ENCODE results near the gene LSM12. TPM values are rescaled to one million over a fixed set of nuclear protein-coding genes. Genes with fewer than 3 reads are reported as not detected.
A peak's percentile ranks its signal among the peaks of the same experiment; 100 is the strongest.
"Not testable (repeated sequence)": the region's sequence is repeated elsewhere in the genome, so short reads cannot be mapped to it uniquely, and the experiment has no call there.

The LSM12 gene
- total and polyA plus RNA-seq, 7 donors = 39.6 to 65.9 (median 47.9) TPM

- Histone ChIP-seq H3K36me3 (ENCODE audit: insufficient read depth in 1 of 2, low read depth in 1 of 2) (no peaks in the 10 kb centered on the region), H3K4me3 (no peak overlapping the region), H3K27ac (no peak overlapping the region), H3K27me3 (ENCODE audit: insufficient read depth in 3 of 3, low read length in 2 of 3) (peaks cover 0 to 35% (median 5%) of the 10 kb centered on the region in 3 donors), H3K4me1 (peaks cover 6% of the 10 kb centered on the region), H3K9me3 (no peaks in the 10 kb centered on the region)
- ATAC-seq (no peak), DNase-seq (no peak)
- intact Hi-C loops (cut with DNase I) = no loop called here
- no peak for TF ChIP-seq CTCF (IDR thresholded peaks at IDR 0.05)
- WGBS, 3 donors = 79 to 83% (median 80%) methylated on average over 4 of the region's 4 CpGs
Observed at GRCh38 chr17:43999024-43999423, 67.4 kb downstream of the LSM12 start.

GRCh38 chr17:43998552-43998951, 67.9 kb downstream of the LSM12 start:
- H3K36me3 ChIP-seq (ENCODE audit: insufficient read depth in 1 of 2, low read depth in 1 of 2) = no peaks in the 10 kb centered on the region
- H3K27ac ChIP-seq = no peak overlapping the region
- WGBS, 3 donors = 67 to 77% (median 77%) methylated on average over 3 of the region's 3 CpGs
- intact Hi-C loops (cut with DNase I) = no loop called here
- peaks cover 6% of the 10 kb centered on the region for H3K4me1 ChIP-seq
- peaks cover 0 to 33% (median 4%) of the 10 kb centered on the region in 3 donors for H3K27me3 ChIP-seq (ENCODE audit: insufficient read depth in 3 of 3, low read length in 2 of 3)
- ATAC-seq = no peak
- no peak for DNase-seq
- H3K4me3 ChIP-seq = no peak overlapping the region
- no peak for TF ChIP-seq CTCF (IDR thresholded peaks at IDR 0.05)
- H3K9me3 ChIP-seq = no peaks in the 10 kb centered on the region

GRCh38 chr17:43997180-43997579, 69.3 kb downstream of the LSM12 start:
- intact Hi-C loops (cut with DNase I) = not testable (repeated sequence)
- H3K27me3 ChIP-seq (ENCODE audit: insufficient read depth in 3 of 3, low read length in 2 of 3) = peaks cover 0 to 30% (median 2%) of the 10 kb centered on the region in 3 donors

DNA sequence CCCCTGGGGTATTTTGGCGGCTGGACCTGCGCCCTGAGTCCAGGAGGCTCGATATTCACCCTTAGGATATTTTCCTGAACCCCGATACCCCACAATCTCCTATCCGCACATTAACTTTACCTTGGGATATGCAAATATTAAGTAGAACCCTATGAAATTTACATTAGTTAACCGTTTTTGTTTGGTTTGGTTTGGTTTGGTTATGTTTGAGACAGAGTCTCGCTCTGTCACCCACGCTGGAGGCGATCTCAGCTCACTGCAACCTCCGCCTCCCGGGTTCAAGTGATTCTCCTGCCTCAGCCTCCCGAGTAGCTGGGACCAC, 71.4 kb downstream of the LSM12 start:
- intact Hi-C loops (cut with DNase I) = loop anchor here in 1 of 2 donors (1.0 kb wide), 1 partner anchor 118 kb away; no protein-coding TSS in a partner anchor
- peaks cover 0 to 23% (median 2%) of the 10 kb centered on the region in 3 donors for H3K27me3 ChIP-seq (ENCODE audit: insufficient read depth in 3 of 3, low read length in 2 of 3)
- H3K36me3 ChIP-seq (ENCODE audit: insufficient read depth in 1 of 2, low read depth in 1 of 2) = no peaks in the 10 kb centered on the region
- H3K9me3 ChIP-seq = no peaks in the 10 kb centered on the region
- H3K4me3 ChIP-seq = peak overlapping the region; percentile 52
- H3K4me1 ChIP-seq = peaks cover 6% of the 10 kb centered on the region
- no peak for TF ChIP-seq CTCF (IDR thresholded peaks at IDR 0.05)
- 21 to 26% (median 22%) methylated on average over 12 of the region's 12 CpGs for WGBS, 3 donors
- no peak overlapping the region for H3K27ac ChIP-seq
- no peak for ATAC-seq
- DNase-seq = no peak

More at GRCh38 chr17:43997180-43997579, 69.3 kb downstream of the LSM12 start:
- H3K27ac ChIP-seq; H3K36me3 ChIP-seq (ENCODE audit: insufficient read depth in 1 of 2, low read depth in 1 of 2); ATAC-seq; H3K4me1 ChIP-seq; H3K4me3 ChIP-seq; DNase-seq; H3K9me3 ChIP-seq: not testable (repeated sequence)
- WGBS, 3 donors = 86 to 92% (median 89%) methylated on average over 5 of the region's 5 CpGs

DNA sequence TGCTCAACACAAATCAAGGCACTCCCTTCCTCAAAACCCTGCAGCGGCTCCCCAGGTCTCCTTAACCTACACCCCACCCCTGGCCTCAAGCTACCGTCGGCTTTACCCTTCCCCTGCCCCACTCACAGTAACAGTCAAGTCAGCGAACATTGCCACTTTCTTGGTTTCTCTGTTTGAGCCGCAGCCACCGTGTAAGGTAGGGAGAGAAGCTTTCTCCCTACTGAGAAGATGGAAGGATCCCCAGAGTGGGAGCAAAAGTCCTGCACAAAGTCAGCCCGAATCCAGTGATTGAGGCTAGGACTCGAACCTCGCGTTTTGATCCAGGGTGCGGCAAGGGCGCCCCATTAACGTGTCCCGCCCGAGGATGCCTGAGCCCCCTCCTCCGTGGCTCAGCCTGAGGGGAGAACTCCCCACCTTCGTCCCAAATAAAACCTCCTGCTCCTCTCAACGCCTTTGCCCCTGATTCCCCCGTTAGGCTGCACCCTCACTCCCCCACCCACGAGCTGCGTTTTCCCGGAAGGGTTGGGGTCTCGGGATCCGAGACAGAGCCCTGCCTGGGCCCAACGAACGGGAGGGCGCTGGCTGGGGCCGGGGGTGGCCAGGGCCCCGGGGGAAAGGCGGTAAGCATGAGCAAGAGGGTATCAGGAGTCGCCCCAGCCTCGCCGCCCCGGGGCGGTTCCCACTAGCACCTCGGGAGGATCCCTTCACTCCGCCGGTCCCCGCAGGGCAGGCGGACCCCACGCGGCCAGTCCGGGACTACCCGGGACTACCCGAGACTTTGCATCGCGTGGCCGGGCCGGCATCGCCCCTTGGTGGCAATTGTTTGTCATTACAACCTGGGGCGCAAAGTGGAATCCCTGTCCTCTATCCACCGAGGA, 72.0 kb downstream of the LSM12 start:
- WGBS, 3 donors = 8 to 11% (median 9%) methylated on average over 48 to 52 of the region's 52 CpGs
- H3K36me3 ChIP-seq (ENCODE audit: insufficient read depth in 1 of 2, low read depth in 1 of 2) = no peaks in the 10 kb centered on the region
- TF ChIP-seq CTCF (IDR thresholded peaks at IDR 0.05) = peak; percentile 91
- H3K4me3 ChIP-seq = peak overlapping the region; percentile 52
- peaks cover 0 to 23% (median 2%) of the 10 kb centered on the region in 3 donors for H3K27me3 ChIP-seq (ENCODE audit: insufficient read depth in 3 of 3, low read length in 2 of 3)
- H3K27ac ChIP-seq = no peak overlapping the region
- no peaks in the 10 kb centered on the region for H3K9me3 ChIP-seq
- peaks cover 6% of the 10 kb centered on the region for H3K4me1 ChIP-seq
- ATAC-seq (peak; percentile 87 to 96 (median 92)), DNase-seq (peak; percentile 66 to 82)
- intact Hi-C loops (cut with DNase I) = loop anchor here (1.0 kb wide), 2 partner anchors 50 to 117 kb away; no protein-coding TSS in a partner anchor

All from psoas muscle (tissue), 8 donors.